HepG2 (cell line): ENCODE data around the gene TGM3. TPM values are rescaled to one million over a fixed set of nuclear protein-coding genes. Genes with fewer than 3 reads are reported as not detected.

Source experiments
- ATAC-seq: fragments of 200-7000 bp; cut with Tn5 transposase; 3 replicates; pipeline ENCODE4 v1.9.1; 2020; ENCODE audit warnings: mild to moderate bottlenecking, moderate library complexity
- BruUV-seq: library from RNA; stranded (reverse); fragments of 400-500 nt; replicated peaks from 2 replicates; lab custom pipeline; 2021; lab: Mats Ljungman, UMichigan
- CTCF ChIA-PET: fragments of 300-600 bp; formaldehyde crosslinking; extraction: SDS; loops from one replicate; lab custom pipeline; 2021; ENCODE audit warnings: low total read pairs, inconsistent platforms, low intra/inter-chr PET ratio; lab: Yijun Ruan, JAX
- POLR2A ChIA-PET: fragments of 350-600 bp; sonication (Branson Sonifier 250); formaldehyde crosslinking; loops from one replicate; lab custom pipeline; 2020; ENCODE audit warnings: antibody characterized with exemption, inconsistent platforms; lab: Yijun Ruan, JAX
- DNase-seq: peaks from one replicate; pipeline ENCODE4 v3.0.0-alpha.2; 2015; ENCODE audit warnings: low spot score
- FAIRE-seq: peaks from 3 replicates; lab custom pipeline; 2011; peaks lifted over from hg19 to GRCh38; lab: Jason Lieb, UNC
- H2AFZ ChIP-seq: one replicate; pipeline ENCODE4 v1.6.1; 2011; ENCODE audit warnings: low read length, inconsistent platforms
- H3K27ac ChIP-seq: fragments of 300-600 bp; 3 replicates; pipeline ENCODE4 v1.8.0; 2011; ENCODE audit warnings: mixed run types, mild to moderate bottlenecking, mixed read lengths, low read length, inconsistent platforms; ENCODE audit not compliant: insufficient read depth; ENCODE audit errors: extremely low read length
- H3K27me3 ChIP-seq, 2 experiments: fragments of 200-600 bp in 1 of 2; 2 replicates in 1 of 2; 3 replicates in 1 of 2; pipeline versions ENCODE4 v1.6.0 to v1.8.0; 2011; ENCODE audit warnings: low read length in 2 of 2, mild to moderate bottlenecking in 2 of 2, moderate library complexity in 2 of 2, inconsistent platforms in 1 of 2; ENCODE audit not compliant: insufficient read depth in 2 of 2, control insufficient read depth in 1 of 2
- H3K36me3 ChIP-seq, 2 experiments: fragments of 200-600 bp in 1 of 2; replicated peaks in 1 of 2; 2 replicates in 1 of 2; 3 replicates in 1 of 2; pipeline versions ENCODE4 v1.5.1 to v1.8.0; 2011; ENCODE audit warnings: low read length in 2 of 2, inconsistent platforms in 1 of 2; ENCODE audit not compliant: insufficient read depth in 2 of 2, control insufficient read depth in 1 of 2
- H3K4me1 ChIP-seq: 2 replicates; pipeline ENCODE4 v1.5.1; 2012; ENCODE audit warnings: low read length, inconsistent platforms; ENCODE audit not compliant: insufficient read depth
- H3K4me2 ChIP-seq: 2 replicates; pipeline ENCODE4 v1.6.0; 2011; ENCODE audit warnings: low read depth, low read length, inconsistent platforms
- H3K4me3 ChIP-seq, 3 experiments: fragments of 200-600 bp in 1 of 3; sonication (generic), shearing (Covaris generic) in 1 of 3; replicated peaks in 1 of 3; 2 replicates each; pipeline ENCODE4 v1.5.1; 2011 to 2016; ENCODE audit warnings: low read length in 3 of 3, inconsistent platforms in 2 of 3, low read depth in 2 of 3, mild to moderate bottlenecking in 2 of 3, control low read depth in 1 of 3, mixed read lengths in 1 of 3; ENCODE audit not compliant: insufficient read depth in 1 of 3
- H3K79me2 ChIP-seq: one replicate; pipeline ENCODE4 v1.6.1; 2011; ENCODE audit warnings: low read length, inconsistent platforms; ENCODE audit not compliant: insufficient read depth
- H3K9ac ChIP-seq: 2 replicates; pipeline ENCODE4 v1.6.0; 2011; ENCODE audit warnings: mild to moderate bottlenecking, low read depth, low read length, inconsistent platforms; ENCODE audit not compliant: insufficient read depth
- H3K9me3 ChIP-seq: 2 replicates; pipeline ENCODE4 v1.5.1; 2012; ENCODE audit warnings: mild to moderate bottlenecking, low read length
- H4K20me1 ChIP-seq: 2 replicates; pipeline ENCODE4 v1.6.0; 2011; ENCODE audit warnings: inconsistent platforms, mild to moderate bottlenecking, low read length, moderate library complexity; ENCODE audit not compliant: insufficient read depth
- CEBPG ChIP-seq: IDR thresholded peaks from 2 replicates; pipeline ENCODE4 v1.6.1; 2016
- FOXA1 ChIP-seq, 2 experiments: fragments of 450-650 bp in 1 of 2; sonication (generic) in 1 of 2; formaldehyde crosslinking in 1 of 2; IDR thresholded peaks; 2 replicates each; pipeline versions ENCODE4 v1.4.0 to v1.6.1; 2016 to 2020; ENCODE audit warnings: missing genetic modification reagents in 1 of 2
- ZNF121 ChIP-seq: sonication (generic); formaldehyde crosslinking; IDR thresholded peaks from 2 replicates; pipeline ENCODE4 v1.5.0; 2020; ENCODE audit warnings: mild to moderate bottlenecking, missing genetic modification reagents
- WGBS: methylation state at CpG from one replicate; pipeline ENCODE4 v1.1.6; 2017; ENCODE audit warnings: low lambda C conversion rate; 5-methylcytosine and 5-hydroxymethylcytosine counted together
- in situ Hi-C: cut with HindIII; loops from 2 replicates; pipeline ENCODE4 v1.10.0; 2017; ENCODE audit warnings: low pct_unique_long_range_greater_than_20kb; ENCODE audit not compliant: extremely low pct_ligation_motif_present
- intact Hi-C: fragments of 100-400 bp; cut with micrococcal nuclease; formaldehyde crosslinking; loops from one replicate; pipeline ENCODE4 v1.10.0; 2022; ENCODE audit not compliant: unreplicated experiment
- polyA plus RNA-seq, 8 experiments: library from polyadenylated mRNA; depleted of rRNA in 3 of 8; stranded (reverse) in 7 of 8; unstranded in 1 of 8; fragments of >200 nt; fragmentation: Illumina TruSeq in 4 of 8; extraction: Trizol in 4 of 8; gene quantifications; 2 replicates each; pipeline versions ENCODE4 v1.2.1 to v1.2.3, GENCODE V29; 2011 to 2016; ENCODE audit warnings: low read depth in 4 of 8, missing spikeins in 1 of 8, mixed read lengths in 1 of 8; ENCODE audit not compliant: insufficient read depth in 1 of 8
- total RNA-seq, 5 experiments: library from RNA; depleted of rRNA; stranded (reverse); fragments of >200 nt; fragmentation: Illumina TruSeq; extraction: Trizol; gene quantifications; 2 replicates each; pipeline ENCODE4 v1.2.3, GENCODE V29; 2016; ENCODE audit warnings: low read depth in 1 of 5
- TF ChIP-seq, protein P1 (sequence below), 2 experiments: sonication (generic) in 1 of 2; formaldehyde crosslinking in 1 of 2; IDR thresholded peaks; 2 replicates each; pipeline versions ENCODE4 v1.4.0 to v1.6.1; 2018 to 2020; ENCODE audit warnings: missing genetic modification reagents in 2 of 2, borderline replicate concordance in 1 of 2, low read depth in 1 of 2, mild to moderate bottlenecking in 1 of 2, missing biosample characterization in 1 of 2
- TF ChIP-seq, protein P2 (sequence below): sonication (generic); formaldehyde crosslinking; IDR thresholded peaks from 2 replicates; pipeline ENCODE4 v1.9.0; 2022; ENCODE audit warnings: low read depth, missing genetic modification reagents
- TF ChIP-seq, protein P3 (sequence below): sonication (generic); formaldehyde crosslinking; IDR thresholded peaks from 2 replicates; pipeline ENCODE4 v1.4.0; 2020; ENCODE audit warnings: missing genetic modification reagents

TGM3 gene
- total and polyA plus RNA-seq, 2 of the 13 experiments (the other 11 are each of a cell fraction or from before 2014, with no cell fraction given) = not detected

DNA sequence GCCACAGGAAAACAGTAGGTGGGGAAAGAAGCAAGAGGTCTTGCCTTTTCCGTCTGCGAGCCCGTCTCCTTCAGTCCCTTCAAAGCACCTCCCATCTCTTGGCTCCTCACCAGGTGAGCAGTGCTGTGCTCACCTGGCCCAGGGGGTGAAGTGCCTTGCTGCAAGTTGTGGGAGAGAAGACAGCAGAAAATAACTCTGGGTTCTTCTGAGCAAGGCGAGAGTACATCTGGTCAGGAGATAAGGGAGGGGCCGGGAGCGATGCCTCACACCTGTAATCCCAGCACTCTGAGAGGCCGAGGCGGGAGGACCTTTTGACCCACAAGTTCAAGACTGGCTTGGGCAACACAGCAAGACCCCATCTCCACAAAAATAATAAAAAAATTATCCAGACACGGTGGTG, 35.6 kb upstream of the TGM3 start:
- POLR2A ChIA-PET = no interaction called here
- FAIRE-seq = no peak

DNA sequence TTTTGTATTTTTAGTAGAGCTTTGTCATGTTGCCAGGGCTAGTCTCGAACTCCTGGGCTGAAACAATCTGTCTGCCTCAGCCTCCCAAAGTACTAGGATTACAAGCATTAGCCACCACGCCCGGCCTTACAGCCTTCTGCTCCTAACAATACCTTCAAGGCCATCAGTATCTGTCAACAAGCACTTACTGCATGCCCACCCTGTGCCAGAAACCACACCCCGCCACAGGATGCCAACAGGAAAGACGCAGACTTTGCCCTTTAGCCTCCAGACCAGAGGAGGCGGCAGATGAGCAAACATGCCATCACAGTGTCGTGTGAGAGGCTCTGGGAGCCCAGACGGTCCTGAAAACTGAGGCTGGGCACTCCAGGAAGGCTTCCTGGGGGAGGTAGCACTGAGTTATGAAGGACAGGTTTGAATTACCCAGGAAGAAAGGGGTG, 34.7 kb upstream of the TGM3 start:
- 4% methylated on average over 8 of the region's 8 CpGs for WGBS
- H3K4me1 ChIP-seq = peaks cover 52% of the 10 kb centered on the region
- ATAC-seq (peak; percentile 24), DNase-seq (peak; percentile 73), FAIRE-seq (no peak)
- ChIA-PET POLR2A (no interaction called here), CTCF (no interaction called here)
- intact Hi-C loops = no loop called here
- H4K20me1 ChIP-seq = no peaks in the 10 kb centered on the region
- H3K4me3 ChIP-seq = no peak overlapping the region
- no TSS peak for BruUV-seq
- H3K9ac ChIP-seq = no peak overlapping the region
- H3K27me3 ChIP-seq = peaks cover 2% of the 10 kb centered on the region in 2 experiments; a peak in 1 of 5 replicates
- no peak overlapping the region for H2AFZ ChIP-seq
- H3K79me2 ChIP-seq = no peaks in the 10 kb centered on the region
- no peak overlapping the region for H3K4me2 ChIP-seq
- no peaks in the 10 kb centered on the region for H3K36me3 ChIP-seq
- no peak overlapping the region for H3K27ac ChIP-seq
- no peaks in the 10 kb centered on the region for H3K9me3 ChIP-seq
- in situ Hi-C loops = no loop called here
- TF ChIP-seq, protein P1, sequence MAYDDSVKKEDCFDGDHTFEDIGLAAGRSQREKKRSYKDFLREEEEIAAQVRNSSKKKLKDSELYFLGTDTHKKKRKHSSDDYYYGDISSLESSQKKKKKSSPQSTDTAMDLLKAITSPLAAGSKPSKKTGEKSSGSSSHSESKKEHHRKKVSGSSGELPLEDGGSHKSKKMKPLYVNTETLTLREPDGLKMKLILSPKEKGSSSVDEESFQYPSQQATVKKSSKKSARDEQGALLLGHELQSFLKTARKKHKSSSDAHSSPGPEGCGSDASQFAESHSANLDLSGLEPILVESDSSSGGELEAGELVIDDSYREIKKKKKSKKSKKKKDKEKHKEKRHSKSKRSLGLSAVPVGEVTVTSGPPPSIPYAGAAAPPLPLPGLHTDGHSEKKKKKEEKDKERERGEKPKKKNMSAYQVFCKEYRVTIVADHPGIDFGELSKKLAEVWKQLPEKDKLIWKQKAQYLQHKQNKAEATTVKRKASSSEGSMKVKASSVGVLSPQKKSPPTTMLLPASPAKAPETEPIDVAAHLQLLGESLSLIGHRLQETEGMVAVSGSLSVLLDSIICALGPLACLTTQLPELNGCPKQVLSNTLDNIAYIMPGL (CRISPR knock-in tag; IDR thresholded peaks at IDR 0.05; ENCODE audit: borderline replicate concordance in 1 of 2, low read depth in 1 of 2) = no peak
- TF ChIP-seq, protein P2, sequence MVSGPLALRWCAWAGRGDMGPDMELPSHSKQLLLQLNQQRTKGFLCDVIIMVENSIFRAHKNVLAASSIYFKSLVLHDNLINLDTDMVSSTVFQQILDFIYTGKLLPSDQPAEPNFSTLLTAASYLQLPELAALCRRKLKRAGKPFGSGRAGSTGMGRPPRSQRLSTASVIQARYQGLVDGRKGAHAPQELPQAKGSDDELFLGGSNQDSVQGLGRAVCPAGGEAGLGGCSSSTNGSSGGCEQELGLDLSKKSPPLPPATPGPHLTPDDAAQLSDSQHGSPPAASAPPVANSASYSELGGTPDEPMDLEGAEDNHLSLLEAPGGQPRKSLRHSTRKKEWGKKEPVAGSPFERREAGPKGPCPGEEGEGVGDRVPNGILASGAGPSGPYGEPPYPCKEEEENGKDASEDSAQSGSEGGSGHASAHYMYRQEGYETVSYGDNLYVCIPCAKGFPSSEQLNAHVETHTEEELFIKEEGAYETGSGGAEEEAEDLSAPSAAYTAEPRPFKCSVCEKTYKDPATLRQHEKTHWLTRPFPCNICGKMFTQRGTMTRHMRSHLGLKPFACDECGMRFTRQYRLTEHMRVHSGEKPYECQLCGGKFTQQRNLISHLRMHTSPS (CRISPR knock-in tag) = peak; percentile 98
- no peak for TF ChIP-seq FOXA1 (IDR thresholded peaks at IDR 0.05)
- peak; percentile 87 for TF ChIP-seq FOXA1 (CRISPR knock-in tag; IDR thresholded peaks at IDR 0.05)

More for the DNA sequence above, 35.6 kb upstream of the TGM3 start:
- DNase-seq (no peak), ATAC-seq (no peak)
- BruUV-seq = no TSS peak
- intact Hi-C loops (no loop called here), in situ Hi-C loops (no loop called here)
- TF ChIP-seq ZNF121 (CRISPR knock-in tag) = peak; percentile 46; the same call in 1 of the 2 replicates
- no peak for TF ChIP-seq CEBPG (CRISPR knock-in tag)
- TF ChIP-seq, protein P3, sequence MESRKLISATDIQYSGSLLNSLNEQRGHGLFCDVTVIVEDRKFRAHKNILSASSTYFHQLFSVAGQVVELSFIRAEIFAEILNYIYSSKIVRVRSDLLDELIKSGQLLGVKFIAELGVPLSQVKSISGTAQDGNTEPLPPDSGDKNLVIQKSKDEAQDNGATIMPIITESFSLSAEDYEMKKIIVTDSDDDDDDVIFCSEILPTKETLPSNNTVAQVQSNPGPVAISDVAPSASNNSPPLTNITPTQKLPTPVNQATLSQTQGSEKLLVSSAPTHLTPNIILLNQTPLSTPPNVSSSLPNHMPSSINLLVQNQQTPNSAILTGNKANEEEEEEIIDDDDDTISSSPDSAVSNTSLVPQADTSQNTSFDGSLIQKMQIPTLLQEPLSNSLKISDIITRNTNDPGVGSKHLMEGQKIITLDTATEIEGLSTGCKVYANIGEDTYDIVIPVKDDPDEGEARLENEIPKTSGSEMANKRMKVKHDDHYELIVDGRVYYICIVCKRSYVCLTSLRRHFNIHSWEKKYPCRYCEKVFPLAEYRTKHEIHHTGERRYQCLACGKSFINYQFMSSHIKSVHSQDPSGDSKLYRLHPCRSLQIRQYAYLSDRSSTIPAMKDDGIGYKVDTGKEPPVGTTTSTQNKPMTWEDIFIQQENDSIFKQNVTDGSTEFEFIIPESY = 0 out of 2 replicates have a peak, but pooled peaks have one; percentile 50
- H3K4me1 ChIP-seq = peaks cover 44% of the 10 kb centered on the region
- peaks cover 2 to 4% of the 10 kb centered on the region in 2 experiments; a peak in 1 of 5 replicates for H3K27me3 ChIP-seq
- H3K36me3 ChIP-seq = no peaks in the 10 kb centered on the region
- H3K9ac ChIP-seq = no peak overlapping the region
- no peak overlapping the region for H3K4me2 ChIP-seq
- H2AFZ ChIP-seq = no peak overlapping the region
- H3K27ac ChIP-seq = no peak overlapping the region
- H4K20me1 ChIP-seq = no peaks in the 10 kb centered on the region
- WGBS = 49% methylated on average over 9 of the region's 9 CpGs
- H3K9me3 ChIP-seq = no peaks in the 10 kb centered on the region
- no peak overlapping the region for H3K4me3 ChIP-seq
- CTCF ChIA-PET = no interaction called here
- H3K79me2 ChIP-seq = no peaks in the 10 kb centered on the region
